ENCODE data around the gene TJAP1.

Gene TJAP1

DNA sequence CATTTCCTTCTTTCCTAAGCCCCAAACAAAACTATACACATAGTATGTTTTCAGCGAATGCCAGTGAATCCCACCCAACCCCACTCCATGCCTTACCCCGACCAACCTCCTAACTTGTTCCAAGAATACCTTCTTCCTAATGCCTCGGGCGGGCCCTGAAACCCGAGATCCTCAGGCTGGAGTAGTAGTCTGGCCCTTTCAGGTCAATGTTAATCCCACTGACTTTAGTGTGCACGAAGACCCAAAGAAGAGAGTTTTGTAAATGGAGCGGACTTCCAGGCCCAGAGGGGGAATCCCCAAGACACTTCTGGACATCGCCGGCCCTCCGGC is 39.0 kb downstream of the TJAP1 start (continued):
- TF ChIP-seq, protein P1, sequence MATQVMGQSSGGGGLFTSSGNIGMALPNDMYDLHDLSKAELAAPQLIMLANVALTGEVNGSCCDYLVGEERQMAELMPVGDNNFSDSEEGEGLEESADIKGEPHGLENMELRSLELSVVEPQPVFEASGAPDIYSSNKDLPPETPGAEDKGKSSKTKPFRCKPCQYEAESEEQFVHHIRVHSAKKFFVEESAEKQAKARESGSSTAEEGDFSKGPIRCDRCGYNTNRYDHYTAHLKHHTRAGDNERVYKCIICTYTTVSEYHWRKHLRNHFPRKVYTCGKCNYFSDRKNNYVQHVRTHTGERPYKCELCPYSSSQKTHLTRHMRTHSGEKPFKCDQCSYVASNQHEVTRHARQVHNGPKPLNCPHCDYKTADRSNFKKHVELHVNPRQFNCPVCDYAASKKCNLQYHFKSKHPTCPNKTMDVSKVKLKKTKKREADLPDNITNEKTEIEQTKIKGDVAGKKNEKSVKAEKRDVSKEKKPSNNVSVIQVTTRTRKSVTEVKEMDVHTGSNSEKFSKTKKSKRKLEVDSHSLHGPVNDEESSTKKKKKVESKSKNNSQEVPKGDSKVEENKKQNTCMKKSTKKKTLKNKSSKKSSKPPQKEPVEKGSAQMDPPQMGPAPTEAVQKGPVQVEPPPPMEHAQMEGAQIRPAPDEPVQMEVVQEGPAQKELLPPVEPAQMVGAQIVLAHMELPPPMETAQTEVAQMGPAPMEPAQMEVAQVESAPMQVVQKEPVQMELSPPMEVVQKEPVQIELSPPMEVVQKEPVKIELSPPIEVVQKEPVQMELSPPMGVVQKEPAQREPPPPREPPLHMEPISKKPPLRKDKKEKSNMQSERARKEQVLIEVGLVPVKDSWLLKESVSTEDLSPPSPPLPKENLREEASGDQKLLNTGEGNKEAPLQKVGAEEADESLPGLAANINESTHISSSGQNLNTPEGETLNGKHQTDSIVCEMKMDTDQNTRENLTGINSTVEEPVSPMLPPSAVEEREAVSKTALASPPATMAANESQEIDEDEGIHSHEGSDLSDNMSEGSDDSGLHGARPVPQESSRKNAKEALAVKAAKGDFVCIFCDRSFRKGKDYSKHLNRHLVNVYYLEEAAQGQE (tag by site-specific recombination; IDR thresholded peaks at IDR 0.05) = no peak
- TF ChIP-seq ZNF623 (tag by site-specific recombination; IDR thresholded peaks at IDR 0.05) = no peak
- no peak for TF ChIP-seq ZNF433 (tag by site-specific recombination; IDR thresholded peaks at IDR 0.05; ENCODE audit: low read depth)

DNA sequence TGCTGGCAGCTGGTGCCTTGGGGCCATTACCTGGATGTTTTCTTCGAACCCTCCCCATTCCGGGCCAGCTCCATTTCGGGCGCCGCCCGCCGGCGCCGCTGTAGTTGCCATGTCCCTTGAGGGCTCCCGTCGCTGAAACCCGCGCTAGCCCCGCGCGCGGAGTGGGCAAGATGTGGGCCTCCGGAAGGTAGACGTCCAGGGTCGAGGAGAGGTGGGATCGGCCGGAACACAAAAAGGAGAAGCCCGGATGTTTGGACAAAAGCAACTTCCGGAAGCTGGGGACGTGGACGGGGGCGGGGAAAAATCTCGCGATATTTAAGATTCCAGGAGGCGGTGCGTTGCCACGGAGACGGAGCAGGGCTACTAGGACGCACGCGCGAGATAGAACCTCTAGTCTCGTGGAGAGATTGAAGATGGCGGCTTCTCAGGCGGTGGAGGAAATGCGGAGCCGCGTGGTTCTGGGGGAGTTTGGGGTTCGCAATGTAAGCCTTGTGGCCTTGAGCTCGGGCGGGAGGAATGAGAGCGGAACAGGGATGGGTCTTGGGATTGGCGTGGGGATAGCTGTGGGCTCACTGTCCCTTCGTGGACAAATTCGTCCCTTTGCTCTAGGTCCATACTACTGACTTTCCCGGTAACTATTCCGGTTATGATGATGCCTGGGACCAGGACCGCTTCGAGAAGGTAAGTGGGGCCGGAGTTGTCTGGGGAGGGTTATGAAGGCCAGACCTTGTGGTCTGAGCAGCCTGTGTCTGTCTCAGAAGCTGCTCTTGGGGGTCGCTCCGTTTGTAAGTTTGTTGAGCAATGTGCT is 39.5 kb downstream of the TJAP1 start, which contains the start of the genes POLR1C and YIPF3:
TSS of gene POLR1C (plus strand) at position 393 of the 808 bp plus-strand sequence. CDS start at position 414, 21 bp downstream.
TSS of gene YIPF3 (minus strand) at position 230 of the 808 bp plus-strand sequence. CDS start at position 111, 119 bp downstream.
- Histone ChIP-seq H3K27ac (ENCODE audit: extremely low read depth, low read depth, low read length) (peak within 1 kb of the TSS; percentile 57), H3K36me3 (ENCODE audit: control insufficient read depth in 2 of 2, insufficient read depth in 1 of 2, low read length in 2 of 2) (peaks cover 24 to 72% of the 10 kb centered on the region in 2 experiments), H3K4me3 (ENCODE audit: low read depth, low read length) (peak within 1 kb of the TSS; percentile 88), H3K9me3 (ENCODE audit: control insufficient read depth, insufficient read depth, low read depth, low read length) (no peaks in the 10 kb centered on the region), H3K4me1 (ENCODE audit: control insufficient read depth, insufficient read depth, low read length) (peaks cover 9% of the 10 kb centered on the region; the same call in 1 of the 2 replicates)
- ChIA-PET POLR2A (interaction anchor here (0.6 to 2.1 kb wide), 19 partner anchors 8 to 588 kb away, joined by 3 to 14 read pairs (median 5); partner anchors contain the start of genes ABCC10, CNPY3, CUL7 and DLK2), CTCF (interaction anchor here (0.7 to 2.6 kb wide), 6 partner anchors 9 to 182 kb away, joined by 3 to 20 read pairs (median 4); no protein-coding TSS in a partner anchor)
- TF ChIP-seq, protein P2, sequence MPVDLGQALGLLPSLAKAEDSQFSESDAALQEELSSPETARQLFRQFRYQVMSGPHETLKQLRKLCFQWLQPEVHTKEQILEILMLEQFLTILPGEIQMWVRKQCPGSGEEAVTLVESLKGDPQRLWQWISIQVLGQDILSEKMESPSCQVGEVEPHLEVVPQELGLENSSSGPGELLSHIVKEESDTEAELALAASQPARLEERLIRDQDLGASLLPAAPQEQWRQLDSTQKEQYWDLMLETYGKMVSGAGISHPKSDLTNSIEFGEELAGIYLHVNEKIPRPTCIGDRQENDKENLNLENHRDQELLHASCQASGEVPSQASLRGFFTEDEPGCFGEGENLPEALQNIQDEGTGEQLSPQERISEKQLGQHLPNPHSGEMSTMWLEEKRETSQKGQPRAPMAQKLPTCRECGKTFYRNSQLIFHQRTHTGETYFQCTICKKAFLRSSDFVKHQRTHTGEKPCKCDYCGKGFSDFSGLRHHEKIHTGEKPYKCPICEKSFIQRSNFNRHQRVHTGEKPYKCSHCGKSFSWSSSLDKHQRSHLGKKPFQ (tag by site-specific recombination; IDR thresholded peaks at IDR 0.05) = no peak; the same call in 1 of the 2 replicates
- no peak for TF ChIP-seq ZNF10 (tag by site-specific recombination; IDR thresholded peaks at IDR 0.05)
- TF ChIP-seq ZNF140 (tag by site-specific recombination; IDR thresholded peaks at IDR 0.05) = no peak
- no peak for TF ChIP-seq ZNF791 (tag by site-specific recombination; IDR thresholded peaks at IDR 0.05)
- no peak for TF ChIP-seq ZNF48 (tag by site-specific recombination; IDR thresholded peaks at IDR 0.05)
- TF ChIP-seq GLIS1 (tag by site-specific recombination; IDR thresholded peaks at IDR 0.05) = no peak
- no peak for TF ChIP-seq TRIM28 (IDR thresholded peaks at IDR 0.05; ENCODE audit: borderline replicate concordance, low read length)
- TF ChIP-seq KLF16 (tag by site-specific recombination; IDR thresholded peaks at IDR 0.05) = peak; percentile 87
- no peak for TF ChIP-seq KLF7 (tag by site-specific recombination; IDR thresholded peaks at IDR 0.05; ENCODE audit: borderline replicate concordance)
- no peak for TF ChIP-seq ZNF473 (tag by site-specific recombination; IDR thresholded peaks at IDR 0.05)
- TF ChIP-seq ZNF677 (tag by site-specific recombination; IDR thresholded peaks at IDR 0.05) = no peak
- TF ChIP-seq ZNF292 (tag by site-specific recombination; IDR thresholded peaks at IDR 0.05; ENCODE audit: borderline replicate concordance, low read depth) = no peak
- TF ChIP-seq ZBTB20 (tag by site-specific recombination; IDR thresholded peaks at IDR 0.05) = no peak
- peak; percentile 82 for TF ChIP-seq ZXDB (tag by site-specific recombination; IDR thresholded peaks at IDR 0.05)
- TF ChIP-seq, protein P3, sequence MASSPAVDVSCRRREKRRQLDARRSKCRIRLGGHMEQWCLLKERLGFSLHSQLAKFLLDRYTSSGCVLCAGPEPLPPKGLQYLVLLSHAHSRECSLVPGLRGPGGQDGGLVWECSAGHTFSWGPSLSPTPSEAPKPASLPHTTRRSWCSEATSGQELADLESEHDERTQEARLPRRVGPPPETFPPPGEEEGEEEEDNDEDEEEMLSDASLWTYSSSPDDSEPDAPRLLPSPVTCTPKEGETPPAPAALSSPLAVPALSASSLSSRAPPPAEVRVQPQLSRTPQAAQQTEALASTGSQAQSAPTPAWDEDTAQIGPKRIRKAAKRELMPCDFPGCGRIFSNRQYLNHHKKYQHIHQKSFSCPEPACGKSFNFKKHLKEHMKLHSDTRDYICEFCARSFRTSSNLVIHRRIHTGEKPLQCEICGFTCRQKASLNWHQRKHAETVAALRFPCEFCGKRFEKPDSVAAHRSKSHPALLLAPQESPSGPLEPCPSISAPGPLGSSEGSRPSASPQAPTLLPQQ (tag by site-specific recombination; IDR thresholded peaks at IDR 0.05) = 0 out of 2 replicates have a peak, but pooled peaks have one; percentile 47
- TF ChIP-seq ZNF660 (tag by site-specific recombination; IDR thresholded peaks at IDR 0.05) = 0 out of 2 replicates have a peak, but pooled peaks have one; percentile 48
- TF ChIP-seq, protein P4, sequence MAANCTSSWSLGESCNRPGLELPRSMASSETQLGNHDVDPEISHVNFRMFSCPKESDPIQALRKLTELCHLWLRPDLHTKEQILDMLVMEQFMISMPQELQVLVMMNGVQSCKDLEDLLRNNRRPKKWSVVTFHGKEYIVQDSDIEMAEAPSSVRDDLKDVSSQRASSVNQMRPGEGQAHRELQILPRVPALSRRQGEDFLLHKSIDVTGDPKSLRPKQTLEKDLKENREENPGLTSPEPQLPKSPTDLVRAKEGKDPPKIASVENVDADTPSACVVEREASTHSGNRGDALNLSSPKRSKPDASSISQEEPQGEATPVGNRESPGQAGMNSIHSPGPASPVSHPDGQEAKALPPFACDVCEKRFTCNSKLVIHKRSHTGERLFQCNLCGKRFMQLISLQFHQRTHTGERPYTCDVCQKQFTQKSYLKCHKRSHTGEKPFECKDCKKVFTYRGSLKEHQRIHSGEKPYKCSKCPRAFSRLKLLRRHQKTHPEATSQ (tag by site-specific recombination; IDR thresholded peaks at IDR 0.05) = 0 out of 2 replicates have a peak, but pooled peaks have one; percentile 28
- TF ChIP-seq ZNF146 (tag by site-specific recombination; IDR thresholded peaks at IDR 0.05) = no peak
- 0 out of 2 replicates have a peak, but pooled peaks have one; percentile 10 for TF ChIP-seq ZNF843 (tag by site-specific recombination; IDR thresholded peaks at IDR 0.05)
- no peak for TF ChIP-seq ZNF221 (tag by site-specific recombination; IDR thresholded peaks at IDR 0.05; ENCODE audit: borderline replicate concordance)
- TF ChIP-seq, protein P5, sequence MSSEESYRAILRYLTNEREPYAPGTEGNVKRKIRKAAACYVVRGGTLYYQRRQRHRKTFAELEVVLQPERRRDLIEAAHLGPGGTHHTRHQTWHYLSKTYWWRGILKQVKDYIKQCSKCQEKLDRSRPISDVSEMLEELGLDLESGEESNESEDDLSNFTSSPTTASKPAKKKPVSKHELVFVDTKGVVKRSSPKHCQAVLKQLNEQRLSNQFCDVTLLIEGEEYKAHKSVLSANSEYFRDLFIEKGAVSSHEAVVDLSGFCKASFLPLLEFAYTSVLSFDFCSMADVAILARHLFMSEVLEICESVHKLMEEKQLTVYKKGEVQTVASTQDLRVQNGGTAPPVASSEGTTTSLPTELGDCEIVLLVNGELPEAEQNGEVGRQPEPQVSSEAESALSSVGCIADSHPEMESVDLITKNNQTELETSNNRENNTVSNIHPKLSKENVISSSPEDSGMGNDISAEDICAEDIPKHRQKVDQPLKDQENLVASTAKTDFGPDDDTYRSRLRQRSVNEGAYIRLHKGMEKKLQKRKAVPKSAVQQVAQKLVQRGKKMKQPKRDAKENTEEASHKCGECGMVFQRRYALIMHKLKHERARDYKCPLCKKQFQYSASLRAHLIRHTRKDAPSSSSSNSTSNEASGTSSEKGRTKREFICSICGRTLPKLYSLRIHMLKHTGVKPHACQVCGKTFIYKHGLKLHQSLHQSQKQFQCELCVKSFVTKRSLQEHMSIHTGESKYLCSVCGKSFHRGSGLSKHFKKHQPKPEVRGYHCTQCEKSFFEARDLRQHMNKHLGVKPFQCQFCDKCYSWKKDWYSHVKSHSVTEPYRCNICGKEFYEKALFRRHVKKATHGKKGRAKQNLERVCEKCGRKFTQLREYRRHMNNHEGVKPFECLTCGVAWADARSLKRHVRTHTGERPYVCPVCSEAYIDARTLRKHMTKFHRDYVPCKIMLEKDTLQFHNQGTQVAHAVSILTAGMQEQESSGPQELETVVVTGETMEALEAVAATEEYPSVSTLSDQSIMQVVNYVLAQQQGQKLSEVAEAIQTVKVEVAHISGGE (tag by site-specific recombination; conservative IDR thresholded peaks at IDR 0.05; ENCODE audit: low read depth) = peak; percentile 98
- peak; percentile 65 for TF ChIP-seq ZNF2 (tag by site-specific recombination; IDR thresholded peaks at IDR 0.05)
